Retinal pigment epithelial cell (primary cell): Measurements from ENCODE around the gene CTAGE1.
"Not testable (repeated sequence)": the region's sequence is repeated elsewhere in the genome, so short reads cannot be mapped to it uniquely, and the experiment has no call there.

ENCODE experiments used
- DNase-seq: peaks from one replicate; pipeline ENCODE4 v3.0.0-alpha.2; 2010; ENCODE audit warnings: low read depth
- H3K4me3 ChIP-seq: 2 replicates; pipeline ENCODE4 v1.5.1; 2011; ENCODE audit warnings: mild to moderate bottlenecking, low read length, control low read depth, moderate library complexity
- TF ChIP-seq, protein P1 (sequence below): conservative IDR thresholded peaks from 2 replicates; pipeline ENCODE4 v1.5.1; 2011; ENCODE audit warnings: low read depth, low read length, control low read depth, inconsistent platforms

Gene CTAGE1

DNA sequence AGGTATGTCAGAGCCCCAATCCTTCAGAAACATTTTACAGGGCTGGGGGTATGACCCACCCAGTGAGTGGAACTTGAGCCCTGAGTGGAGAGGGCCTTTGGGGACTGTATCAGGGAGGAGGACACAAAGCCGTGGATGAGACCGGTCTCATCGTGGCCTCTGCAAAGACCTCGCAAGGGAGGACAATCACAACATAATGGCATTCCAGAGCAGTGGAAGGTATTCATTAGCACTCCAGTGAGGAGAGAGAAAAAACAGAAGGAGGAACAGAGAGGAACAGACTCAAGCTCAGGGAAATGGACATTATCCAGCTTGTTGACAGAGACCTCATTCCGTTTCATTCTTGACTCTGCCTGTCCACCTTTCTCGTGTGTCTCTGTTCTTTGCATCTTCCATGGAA, 38.8 kb upstream of the CTAGE1 start:
- no peak overlapping the region for H3K4me3 ChIP-seq
- no peak for DNase-seq
- TF ChIP-seq, protein P1, sequence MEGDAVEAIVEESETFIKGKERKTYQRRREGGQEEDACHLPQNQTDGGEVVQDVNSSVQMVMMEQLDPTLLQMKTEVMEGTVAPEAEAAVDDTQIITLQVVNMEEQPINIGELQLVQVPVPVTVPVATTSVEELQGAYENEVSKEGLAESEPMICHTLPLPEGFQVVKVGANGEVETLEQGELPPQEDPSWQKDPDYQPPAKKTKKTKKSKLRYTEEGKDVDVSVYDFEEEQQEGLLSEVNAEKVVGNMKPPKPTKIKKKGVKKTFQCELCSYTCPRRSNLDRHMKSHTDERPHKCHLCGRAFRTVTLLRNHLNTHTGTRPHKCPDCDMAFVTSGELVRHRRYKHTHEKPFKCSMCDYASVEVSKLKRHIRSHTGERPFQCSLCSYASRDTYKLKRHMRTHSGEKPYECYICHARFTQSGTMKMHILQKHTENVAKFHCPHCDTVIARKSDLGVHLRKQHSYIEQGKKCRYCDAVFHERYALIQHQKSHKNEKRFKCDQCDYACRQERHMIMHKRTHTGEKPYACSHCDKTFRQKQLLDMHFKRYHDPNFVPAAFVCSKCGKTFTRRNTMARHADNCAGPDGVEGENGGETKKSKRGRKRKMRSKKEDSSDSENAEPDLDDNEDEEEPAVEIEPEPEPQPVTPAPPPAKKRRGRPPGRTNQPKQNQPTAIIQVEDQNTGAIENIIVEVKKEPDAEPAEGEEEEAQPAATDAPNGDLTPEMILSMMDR, result no peak

DNA sequence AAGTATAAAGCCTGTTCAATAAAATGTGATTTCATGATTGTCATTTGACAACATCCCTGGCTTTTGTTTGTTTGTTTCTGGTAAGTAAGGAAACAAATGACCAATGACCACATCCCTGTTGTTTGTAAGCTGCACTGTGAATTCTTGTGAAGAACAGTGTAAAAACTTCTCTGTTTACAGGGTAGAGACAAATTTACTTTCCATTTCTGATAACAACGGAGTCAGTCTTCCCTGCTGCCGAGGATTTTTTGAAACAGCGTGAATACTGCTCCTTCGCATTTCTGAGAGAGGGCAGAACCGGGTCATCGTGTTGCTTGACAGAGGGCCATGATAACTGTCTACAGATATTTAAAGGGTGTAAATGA, 38.4 kb upstream of the CTAGE1 start:
- no peak for DNase-seq
- no peak overlapping the region for H3K4me3 ChIP-seq
- TF ChIP-seq, protein P1, result no peak

DNA sequence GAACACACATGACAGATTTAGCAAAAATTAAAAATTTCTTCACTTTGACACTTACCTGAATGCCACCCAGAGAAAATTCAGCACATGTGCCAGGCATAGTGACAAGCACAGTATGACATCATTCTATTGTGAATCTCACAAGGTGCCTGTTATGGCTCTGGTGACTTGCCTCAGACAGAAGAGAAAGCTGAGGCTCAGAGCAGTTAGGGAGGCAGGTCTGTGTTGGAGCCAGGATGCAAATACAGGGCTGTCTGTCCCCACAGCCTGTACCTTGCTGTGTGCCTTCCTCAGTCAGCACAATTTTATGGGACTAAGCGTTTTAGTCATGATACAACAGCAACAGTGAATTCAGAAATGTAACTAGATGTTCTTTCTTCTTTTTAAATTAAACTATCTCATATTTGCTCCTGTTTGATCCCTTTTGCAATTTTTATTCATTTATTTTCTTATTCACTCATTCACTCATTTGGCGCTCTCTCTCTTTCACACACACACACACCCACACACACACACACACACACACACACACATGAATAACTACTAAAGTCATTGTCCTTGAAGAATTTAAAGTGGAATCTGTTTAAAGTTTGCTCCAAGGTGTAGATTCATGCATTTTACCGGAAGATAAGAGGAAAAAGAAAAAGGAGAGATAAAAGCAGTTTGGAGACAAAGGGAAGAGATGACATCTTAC, 37.9 kb upstream of the CTAGE1 start:
- no peak for DNase-seq
- TF ChIP-seq, protein P1, result no peak
- no peak overlapping the region for H3K4me3 ChIP-seq

DNA sequence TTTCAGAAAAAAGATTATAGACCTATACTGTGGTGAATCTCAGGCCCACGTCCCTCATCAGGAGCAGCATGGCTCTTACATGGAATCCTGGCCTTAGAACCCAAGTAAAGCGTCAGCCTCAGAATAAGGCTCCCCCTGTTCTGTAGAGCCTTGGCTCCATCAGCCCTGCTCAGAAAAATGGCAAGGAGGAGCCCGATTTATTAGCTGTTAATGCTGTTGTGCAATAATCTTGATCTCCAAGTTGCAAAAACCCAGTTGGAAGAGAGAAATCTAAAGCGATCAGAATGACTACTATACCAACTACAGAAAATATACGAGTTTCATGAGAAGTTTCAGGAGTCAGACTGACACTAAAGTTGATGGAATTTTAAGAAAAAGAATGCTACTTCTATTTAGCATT, 35.6 kb upstream of the CTAGE1 start:
- TF ChIP-seq, protein P1, result no peak

DNA sequence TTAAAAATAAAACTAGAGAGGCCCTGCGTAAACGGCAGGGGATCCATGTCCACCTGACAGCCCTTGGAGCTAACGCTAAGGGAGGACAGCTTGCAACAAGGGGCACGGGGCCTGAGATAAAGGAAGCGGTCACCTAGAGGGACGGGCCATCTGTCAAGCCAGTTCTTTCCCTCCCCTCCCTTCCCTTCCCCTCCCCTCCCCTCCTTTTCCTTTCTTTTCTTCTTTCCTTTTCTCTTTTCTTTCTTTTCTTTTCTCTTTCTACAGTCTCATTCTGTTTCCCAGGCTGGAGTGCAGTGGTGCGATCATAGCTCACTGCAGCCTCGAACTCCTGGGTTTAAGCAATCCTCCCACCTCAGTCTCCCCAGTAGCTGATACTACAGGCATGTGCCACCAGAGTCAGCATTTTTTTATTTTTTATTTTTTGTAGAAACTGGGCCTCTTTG, 34.5 kb upstream of the CTAGE1 start:
- TF ChIP-seq, protein P1, result no peak
- no peak overlapping the region for H3K4me3 ChIP-seq
- no peak for DNase-seq

More for the DNA sequence above, 35.6 kb upstream of the CTAGE1 start:
- no peak overlapping the region for H3K4me3 ChIP-seq
- DNase-seq, result no peak

DNA sequence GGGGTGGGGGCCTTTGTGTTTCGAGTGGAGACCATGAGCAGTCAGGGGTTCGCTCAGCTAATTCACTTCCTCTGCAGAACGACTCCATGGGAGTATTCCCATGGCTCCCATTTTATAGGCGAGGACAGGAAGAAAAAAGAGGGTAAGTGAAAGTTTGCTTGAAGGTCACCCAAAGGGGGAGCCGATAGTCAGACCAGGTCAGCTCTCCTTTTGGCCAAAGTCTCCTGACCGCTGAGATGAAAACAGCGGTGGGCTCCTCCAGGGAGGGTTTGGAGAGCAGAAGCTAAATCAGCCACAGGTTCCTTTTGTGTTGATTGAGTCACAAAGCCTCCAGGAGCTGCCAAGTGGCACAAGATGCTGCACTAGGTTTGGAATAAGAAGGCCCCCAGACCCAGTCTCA, 34.1 kb upstream of the CTAGE1 start:
- TF ChIP-seq, protein P1, result no peak
- no peak overlapping the region for H3K4me3 ChIP-seq

DNA sequence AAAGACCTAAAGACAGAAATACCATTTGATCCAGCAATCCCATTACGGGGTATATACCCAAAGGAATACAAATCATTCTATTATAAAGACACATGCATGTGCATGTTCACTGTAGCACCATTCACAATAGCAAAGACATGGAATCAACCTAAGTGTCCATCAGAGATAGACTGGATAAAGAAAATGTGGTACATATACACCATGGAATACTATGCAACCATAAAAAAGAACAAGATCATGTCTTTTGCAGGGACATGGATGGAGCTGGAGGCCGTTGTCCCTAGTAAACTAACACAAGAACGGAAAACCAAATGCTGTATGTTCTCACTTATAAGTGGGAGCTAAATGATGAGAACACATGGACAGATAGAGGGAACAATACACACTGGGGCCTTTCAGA, 33.1 kb upstream of the CTAGE1 start:
- not testable (repeated sequence) for DNase-seq, H3K4me3 ChIP-seq

More for the DNA sequence above, 34.1 kb upstream of the CTAGE1 start:
- DNase-seq, result no peak

DNA sequence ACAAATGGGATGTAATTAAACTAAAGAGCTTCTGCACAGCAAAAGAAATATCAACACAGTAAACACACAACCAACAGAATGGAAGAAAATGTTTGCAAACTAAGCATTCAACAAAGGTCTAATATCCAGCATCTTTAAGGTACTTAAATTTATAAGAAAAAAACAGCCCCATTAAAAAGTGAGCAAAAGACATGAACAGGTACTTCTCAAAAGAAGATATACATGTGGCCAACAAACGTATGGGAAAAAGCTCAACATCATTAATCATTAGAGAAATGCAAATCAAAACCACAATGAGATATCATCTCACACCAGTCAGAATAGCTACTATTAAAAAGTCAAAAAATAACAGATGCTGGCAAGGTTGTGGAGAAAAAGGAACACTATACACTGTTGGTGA, 32.6 kb upstream of the CTAGE1 start:
- DNase-seq, H3K4me3 ChIP-seq: not testable (repeated sequence)

DNA sequence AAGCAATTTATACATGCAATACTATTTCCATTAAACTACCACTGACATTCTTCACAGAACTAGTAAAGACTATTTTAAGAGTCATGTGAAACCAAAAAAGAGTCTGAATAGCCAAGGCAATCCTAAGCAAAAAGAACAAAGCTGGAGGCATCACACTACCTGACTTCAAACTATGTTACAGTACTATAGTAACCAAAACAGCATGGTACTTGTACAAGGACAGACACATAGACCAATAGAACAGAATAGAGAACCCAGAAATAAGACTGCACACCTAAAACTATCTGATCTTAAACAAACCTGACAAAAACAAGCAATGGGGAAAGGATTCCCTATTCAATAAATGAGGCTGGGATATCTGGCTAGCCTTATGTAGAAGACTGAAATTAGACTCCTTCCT, 32.0 kb upstream of the CTAGE1 start:
- not testable (repeated sequence) for DNase-seq, H3K4me3 ChIP-seq
